ENCODE measurements around the gene EPB41L4B.

EPB41L4B gene

GRCh38 chr9:109335121-109335520 is 14.3 kb upstream of the EPB41L4B start:
- H3K4me3 ChIP-seq (ENCODE audit: low read length) = no peak overlapping the region
- no peak for TF ChIP-seq CTCF (conservative IDR thresholded peaks at IDR 0.05; ENCODE audit: low read depth, low read length)
- DNase-seq (ENCODE audit: low read depth) = no peak

GRCh38 chr9:109331353-109331752 is 10.5 kb upstream of the EPB41L4B start:
- TF ChIP-seq CTCF (conservative IDR thresholded peaks at IDR 0.05; ENCODE audit: low read depth, low read length) = no peak
- DNase-seq (ENCODE audit: low read depth) = no peak
- H3K4me3 ChIP-seq (ENCODE audit: low read length) = no peak overlapping the region

GRCh38 chr9:109329638-109330258 is 8.9 kb upstream of the EPB41L4B start:
- H3K4me3 ChIP-seq (ENCODE audit: low read length) = no peak overlapping the region
- DNase-seq (ENCODE audit: low read depth) = no peak

GRCh38 chr9:109328978-109329637 is 8.2 kb upstream of the EPB41L4B start:
- no peak overlapping the region for H3K4me3 ChIP-seq (ENCODE audit: low read length)
- no peak for TF ChIP-seq CTCF (conservative IDR thresholded peaks at IDR 0.05; ENCODE audit: low read depth, low read length)
- no peak for DNase-seq (ENCODE audit: low read depth)

More at GRCh38 chr9:109329638-109330258, 8.9 kb upstream of the EPB41L4B start:
- no peak for TF ChIP-seq CTCF (conservative IDR thresholded peaks at IDR 0.05; ENCODE audit: low read depth, low read length)

GRCh38 chr9:109325089-109325488 is 4.2 kb upstream of the EPB41L4B start:
- DNase-seq (ENCODE audit: low read depth) = no peak
- TF ChIP-seq CTCF (conservative IDR thresholded peaks at IDR 0.05; ENCODE audit: low read depth, low read length) = no peak
- no peak overlapping the region for H3K4me3 ChIP-seq (ENCODE audit: low read length)

GRCh38 chr9:109323771-109324170 is 2.9 kb upstream of the EPB41L4B start:
- H3K4me3 ChIP-seq (ENCODE audit: low read length) = no peak overlapping the region
- no peak for TF ChIP-seq CTCF (conservative IDR thresholded peaks at IDR 0.05; ENCODE audit: low read depth, low read length)
- no peak for DNase-seq (ENCODE audit: low read depth)

- no peak for DNase-seq (ENCODE audit: low read depth)
- no peak for TF ChIP-seq CTCF (conservative IDR thresholded peaks at IDR 0.05; ENCODE audit: low read depth, low read length)
- H3K4me3 ChIP-seq (ENCODE audit: low read length) = no peak overlapping the region
Measured at GRCh38 chr9:109321727-109322126, 868 bp upstream of the EPB41L4B start.

All from retinal pigment epithelial cell (primary cell).